Measurements from ENCODE around the gene STARD3. TPM values are rescaled to one million over a fixed set of nuclear protein-coding genes. Genes with fewer than 3 reads are reported as not detected.
"Not testable (repeated sequence)": the region's sequence is repeated elsewhere in the genome, so short reads cannot be mapped to it uniquely, and the experiment has no call there.

Gene STARD3
- total RNA-seq, 1 experiment from 2014 or later: 42.9 TPM

- H3K9me2 ChIP-seq (replicated peaks; ENCODE audit: insufficient read depth, low read length): no peaks in the 10 kb centered on the region
- peaks cover 20% of the 10 kb centered on the region for H3K4me1 ChIP-seq (ENCODE audit: low read length)
- H3K27ac ChIP-seq (ENCODE audit: low read length): peak within 1 kb of the TSS; percentile 81
- no peaks in the 10 kb centered on the region for H3K9me3 ChIP-seq (ENCODE audit: low read length)
- peak within 1 kb of the TSS; percentile 84 for H3K4me3 ChIP-seq (ENCODE audit: low read length)
- H3K36me3 ChIP-seq (ENCODE audit: insufficient read depth, low read length): no peaks in the 10 kb centered on the region
- H2AFZ ChIP-seq (ENCODE audit: low read length): peak within 1 kb of the TSS; percentile 29
- DNase-seq: peak; percentile 95
- no peaks in the 10 kb centered on the region for H3K79me2 ChIP-seq (ENCODE audit: low read length)
- peak within 1 kb of the TSS; percentile 79 for H3K9ac ChIP-seq (ENCODE audit: low read length)
- H3K27me3 ChIP-seq (ENCODE audit: low read length): no peaks in the 10 kb centered on the region
- H4K20me1 ChIP-seq (ENCODE audit: insufficient read depth, low read depth, low read length): no peaks in the 10 kb centered on the region
- peak within 1 kb of the TSS; percentile 96 for H3K4me2 ChIP-seq (ENCODE audit: low read depth, low read length, poor library complexity, severe bottlenecking)
These were observed 50.9 kb downstream of the STARD3 start, which contains the start of gene PGAP3 for GRCh38 chr17:39687546-39688474. PGAP3 (minus strand) TSS chr17:39688057; CDS start chr17:39688014, 43 bp downstream.

- peak overlapping the region; percentile 79 for H3K9ac ChIP-seq (ENCODE audit: low read length)
- peaks cover 20% of the 10 kb centered on the region for H3K4me1 ChIP-seq (ENCODE audit: low read length)
- H3K9me3 ChIP-seq (ENCODE audit: low read length): no peaks in the 10 kb centered on the region
- no peaks in the 10 kb centered on the region for H3K9me2 ChIP-seq (replicated peaks; ENCODE audit: insufficient read depth, low read length)
- H3K79me2 ChIP-seq (ENCODE audit: low read length): no peaks in the 10 kb centered on the region
- peak overlapping the region; percentile 96 for H3K4me2 ChIP-seq (ENCODE audit: low read depth, low read length, poor library complexity, severe bottlenecking)
- peak overlapping the region; percentile 81 for H3K27ac ChIP-seq (ENCODE audit: low read length)
- H2AFZ ChIP-seq (ENCODE audit: low read length): peak overlapping the region; percentile 23; the same call in 1 of the 2 replicates
- no peaks in the 10 kb centered on the region for H3K27me3 ChIP-seq (ENCODE audit: low read length)
- no peak for DNase-seq
- H3K36me3 ChIP-seq (ENCODE audit: insufficient read depth, low read length): no peaks in the 10 kb centered on the region
- no peaks in the 10 kb centered on the region for H4K20me1 ChIP-seq (ENCODE audit: insufficient read depth, low read depth, low read length)
- peak overlapping the region; percentile 84 for H3K4me3 ChIP-seq (ENCODE audit: low read length)
These were observed 51.5 kb downstream of the STARD3 start for GRCh38 chr17:39688475-39688835.

GRCh38 chr17:39688945-39689344 lies 52.0 kb downstream of the STARD3 start:
- H4K20me1 ChIP-seq (ENCODE audit: insufficient read depth, low read depth, low read length): no peaks in the 10 kb centered on the region
- DNase-seq: no peak
- peaks cover 20% of the 10 kb centered on the region for H3K4me1 ChIP-seq (ENCODE audit: low read length)
- no peak overlapping the region for H2AFZ ChIP-seq (ENCODE audit: low read length)
- H3K4me3 ChIP-seq (ENCODE audit: low read length): peak overlapping the region; percentile 84
- H3K27ac ChIP-seq (ENCODE audit: low read length): peak overlapping the region; percentile 81
- H3K36me3 ChIP-seq (ENCODE audit: insufficient read depth, low read length): no peaks in the 10 kb centered on the region
- peak overlapping the region; percentile 79 for H3K9ac ChIP-seq (ENCODE audit: low read length)
- no peaks in the 10 kb centered on the region for H3K9me3 ChIP-seq (ENCODE audit: low read length)
- H3K79me2 ChIP-seq (ENCODE audit: low read length): no peaks in the 10 kb centered on the region
- no peaks in the 10 kb centered on the region for H3K9me2 ChIP-seq (replicated peaks; ENCODE audit: insufficient read depth, low read length)
- H3K4me2 ChIP-seq (ENCODE audit: low read depth, low read length, poor library complexity, severe bottlenecking): peak overlapping the region; percentile 96
- H3K27me3 ChIP-seq (ENCODE audit: low read length): no peaks in the 10 kb centered on the region

GRCh38 chr17:39694593-39694992 lies 57.6 kb downstream of the STARD3 start:
- Histone ChIP-seq H3K4me1 (ENCODE audit: low read length) (no peaks in the 10 kb centered on the region), H3K9ac (ENCODE audit: low read length) (no peak overlapping the region), H3K9me3 (ENCODE audit: low read length) (no peaks in the 10 kb centered on the region), H3K4me3 (ENCODE audit: low read length) (no peak overlapping the region), H2AFZ (ENCODE audit: low read length) (no peak overlapping the region), H3K27ac (ENCODE audit: low read length) (no peak overlapping the region), H3K36me3 (ENCODE audit: insufficient read depth, low read length) (no peaks in the 10 kb centered on the region), H4K20me1 (ENCODE audit: insufficient read depth, low read depth, low read length) (no peaks in the 10 kb centered on the region), H3K9me2 (replicated peaks; ENCODE audit: insufficient read depth, low read length) (no peaks in the 10 kb centered on the region), H3K27me3 (ENCODE audit: low read length) (no peaks in the 10 kb centered on the region), H3K79me2 (ENCODE audit: low read length) (no peaks in the 10 kb centered on the region), H3K4me2 (ENCODE audit: low read depth, low read length, poor library complexity, severe bottlenecking) (no peak overlapping the region)
- no peak for DNase-seq

- Histone ChIP-seq H3K9me3 (ENCODE audit: low read length) (no peaks in the 10 kb centered on the region), H4K20me1 (ENCODE audit: insufficient read depth, low read depth, low read length) (no peaks in the 10 kb centered on the region), H2AFZ (ENCODE audit: low read length) (no peak overlapping the region), H3K79me2 (ENCODE audit: low read length) (no peaks in the 10 kb centered on the region), H3K4me1 (ENCODE audit: low read length) (no peaks in the 10 kb centered on the region), H3K36me3 (ENCODE audit: insufficient read depth, low read length) (no peaks in the 10 kb centered on the region), H3K27me3 (ENCODE audit: low read length) (no peaks in the 10 kb centered on the region), H3K4me3 (ENCODE audit: low read length) (no peak overlapping the region), H3K27ac (ENCODE audit: low read length) (no peak overlapping the region), H3K9me2 (replicated peaks; ENCODE audit: insufficient read depth, low read length) (no peaks in the 10 kb centered on the region), H3K4me2 (ENCODE audit: low read depth, low read length, poor library complexity, severe bottlenecking) (no peak overlapping the region), H3K9ac (ENCODE audit: low read length) (no peak overlapping the region)
- no peak for DNase-seq
These were observed 58.1 kb downstream of the STARD3 start for GRCh38 chr17:39695089-39695474.

GRCh38 chr17:39696731-39697130 lies 59.8 kb downstream of the STARD3 start:
- no peak for DNase-seq
- Histone ChIP-seq H3K27me3 (ENCODE audit: low read length) (no peaks in the 10 kb centered on the region), H2AFZ (ENCODE audit: low read length) (no peak overlapping the region), H3K27ac (ENCODE audit: low read length) (no peak overlapping the region), H4K20me1 (ENCODE audit: insufficient read depth, low read depth, low read length) (no peaks in the 10 kb centered on the region), H3K4me2 (ENCODE audit: low read depth, low read length, poor library complexity, severe bottlenecking) (no peak overlapping the region), H3K9me3 (ENCODE audit: low read length) (no peaks in the 10 kb centered on the region), H3K9ac (ENCODE audit: low read length) (no peak overlapping the region), H3K79me2 (ENCODE audit: low read length) (no peaks in the 10 kb centered on the region), H3K36me3 (ENCODE audit: insufficient read depth, low read length) (no peaks in the 10 kb centered on the region), H3K9me2 (replicated peaks; ENCODE audit: insufficient read depth, low read length) (no peaks in the 10 kb centered on the region), H3K4me1 (ENCODE audit: low read length) (no peaks in the 10 kb centered on the region), H3K4me3 (ENCODE audit: low read length) (no peak overlapping the region)

- no peaks in the 10 kb centered on the region for H3K27me3 ChIP-seq (ENCODE audit: low read length)
- H3K9me3 ChIP-seq (ENCODE audit: low read length): no peaks in the 10 kb centered on the region
- DNase-seq: no peak
- H3K9me2 ChIP-seq (replicated peaks; ENCODE audit: insufficient read depth, low read length): no peaks in the 10 kb centered on the region
- no peaks in the 10 kb centered on the region for H4K20me1 ChIP-seq (ENCODE audit: insufficient read depth, low read depth, low read length)
- H3K4me2 ChIP-seq (ENCODE audit: low read depth, low read length, poor library complexity, severe bottlenecking): no peak overlapping the region
- no peaks in the 10 kb centered on the region for H3K36me3 ChIP-seq (ENCODE audit: insufficient read depth, low read length)
- H3K4me1 ChIP-seq (ENCODE audit: low read length): no peaks in the 10 kb centered on the region
- H3K9ac ChIP-seq (ENCODE audit: low read length): no peak overlapping the region
- no peak overlapping the region for H3K27ac ChIP-seq (ENCODE audit: low read length)
- H3K79me2 ChIP-seq (ENCODE audit: low read length): no peaks in the 10 kb centered on the region
- no peak overlapping the region for H2AFZ ChIP-seq (ENCODE audit: low read length)
- no peak overlapping the region for H3K4me3 ChIP-seq (ENCODE audit: low read length)
These were observed 61.0 kb downstream of the STARD3 start for GRCh38 chr17:39697961-39698360.

- not testable (repeated sequence) for H3K36me3 ChIP-seq (ENCODE audit: insufficient read depth, low read length); H3K4me3 ChIP-seq (ENCODE audit: low read length); H4K20me1 ChIP-seq (ENCODE audit: insufficient read depth, low read depth, low read length); H3K4me2 ChIP-seq (ENCODE audit: low read depth, low read length, poor library complexity, severe bottlenecking); H2AFZ ChIP-seq (ENCODE audit: low read length); H3K79me2 ChIP-seq (ENCODE audit: low read length); H3K9me2 ChIP-seq (replicated peaks; ENCODE audit: insufficient read depth, low read length); H3K27me3 ChIP-seq (ENCODE audit: low read length); DNase-seq; H3K9me3 ChIP-seq (ENCODE audit: low read length); H3K9ac ChIP-seq (ENCODE audit: low read length); H3K27ac ChIP-seq (ENCODE audit: low read length); H3K4me1 ChIP-seq (ENCODE audit: low read length)
These were observed 62.3 kb downstream of the STARD3 start for GRCh38 chr17:39699157-39699817.
